Measurements from ENCODE around the gene PF4V1. TPM values are rescaled to one million over a fixed set of nuclear protein-coding genes. Genes with fewer than 3 reads are reported as not detected.
A peak's percentile ranks its signal among the peaks of the same experiment; 100 is the strongest.

The PF4V1 gene
- total RNA-seq, 1 donor from 2014 or later: not detected

DNA sequence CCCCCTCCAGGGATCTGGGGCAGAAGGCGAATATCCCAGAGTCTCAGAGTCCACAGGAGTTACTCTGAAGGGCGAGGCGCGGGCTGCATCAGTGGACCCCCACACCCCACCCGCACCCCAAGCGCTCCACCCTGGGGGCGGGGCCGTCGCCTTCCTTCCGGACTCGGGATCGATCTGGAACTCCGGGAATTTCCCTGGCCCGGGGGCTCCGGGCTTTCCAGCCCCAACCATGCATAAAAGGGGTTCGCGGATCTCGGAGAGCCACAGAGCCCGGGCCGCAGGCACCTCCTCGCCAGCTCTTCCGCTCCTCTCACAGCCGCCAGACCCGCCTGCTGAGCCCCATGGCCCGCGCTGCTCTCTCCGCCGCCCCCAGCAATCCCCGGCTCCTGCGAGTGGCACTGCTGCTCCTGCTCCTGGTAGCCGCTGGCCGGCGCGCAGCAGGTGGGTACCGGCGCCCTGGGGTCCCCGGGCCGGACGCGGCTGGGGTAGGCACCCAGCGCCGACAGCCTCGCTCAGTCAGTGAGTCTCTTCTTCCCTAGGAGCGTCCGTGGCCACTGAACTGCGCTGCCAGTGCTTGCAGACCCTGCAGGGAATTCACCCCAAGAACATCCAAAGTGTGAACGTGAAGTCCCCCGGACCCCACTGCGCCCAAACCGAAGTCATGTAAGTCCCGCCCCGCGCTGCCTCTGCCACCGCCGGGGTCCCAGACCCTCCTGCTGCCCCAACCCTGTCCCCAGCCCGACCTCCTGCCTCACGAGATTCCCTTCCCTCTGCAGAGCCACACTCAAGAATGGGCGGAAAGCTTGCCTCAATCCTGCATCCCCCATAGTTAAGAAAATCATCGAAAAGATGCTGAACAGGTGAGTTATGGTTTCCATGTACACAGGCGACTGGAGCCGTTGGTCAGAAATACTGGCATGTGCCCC, 16.3 kb downstream of the PF4V1 start, which contains the start of gene CXCL1:
Gene CXCL1, plus strand, starts transcription at position 264 of the 926 bp plus-strand sequence. Its CDS starts 78 bp downstream, at position 342.
- peaks cover 9% of the 10 kb centered on the region for H3K27me3 ChIP-seq (ENCODE audit: insufficient read depth, low read length)
- peak within 1 kb of the TSS; percentile 56 for H3K4me3 ChIP-seq (ENCODE audit: insufficient read depth, low read depth, low read length)
- H4K20me1 ChIP-seq (ENCODE audit: insufficient read depth, low read length): no peaks in the 10 kb centered on the region
- no peaks in the 10 kb centered on the region for H3K9me3 ChIP-seq (ENCODE audit: insufficient read depth, low read depth, low read length)
- Mint-ChIP-seq H3K4me1 (ENCODE audit: low read depth, unreplicated experiment) (peaks cover 18% of the 10 kb centered on the region), H3K27me3 (ENCODE audit: low read depth, unreplicated experiment) (no peaks in the 10 kb centered on the region), H3K36me3 (ENCODE audit: low read depth, unreplicated experiment) (peaks cover 2% of the 10 kb centered on the region), H3K9me3 (ENCODE audit: unreplicated experiment) (peaks cover 4% of the 10 kb centered on the region), H3K4me3 (ENCODE audit: unreplicated experiment) (peak within 1 kb of the TSS; percentile 86), H3K27ac (ENCODE audit: unreplicated experiment) (peak within 1 kb of the TSS; percentile 59)
- TF ChIP-seq, protein P1, sequence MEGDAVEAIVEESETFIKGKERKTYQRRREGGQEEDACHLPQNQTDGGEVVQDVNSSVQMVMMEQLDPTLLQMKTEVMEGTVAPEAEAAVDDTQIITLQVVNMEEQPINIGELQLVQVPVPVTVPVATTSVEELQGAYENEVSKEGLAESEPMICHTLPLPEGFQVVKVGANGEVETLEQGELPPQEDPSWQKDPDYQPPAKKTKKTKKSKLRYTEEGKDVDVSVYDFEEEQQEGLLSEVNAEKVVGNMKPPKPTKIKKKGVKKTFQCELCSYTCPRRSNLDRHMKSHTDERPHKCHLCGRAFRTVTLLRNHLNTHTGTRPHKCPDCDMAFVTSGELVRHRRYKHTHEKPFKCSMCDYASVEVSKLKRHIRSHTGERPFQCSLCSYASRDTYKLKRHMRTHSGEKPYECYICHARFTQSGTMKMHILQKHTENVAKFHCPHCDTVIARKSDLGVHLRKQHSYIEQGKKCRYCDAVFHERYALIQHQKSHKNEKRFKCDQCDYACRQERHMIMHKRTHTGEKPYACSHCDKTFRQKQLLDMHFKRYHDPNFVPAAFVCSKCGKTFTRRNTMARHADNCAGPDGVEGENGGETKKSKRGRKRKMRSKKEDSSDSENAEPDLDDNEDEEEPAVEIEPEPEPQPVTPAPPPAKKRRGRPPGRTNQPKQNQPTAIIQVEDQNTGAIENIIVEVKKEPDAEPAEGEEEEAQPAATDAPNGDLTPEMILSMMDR (IDR thresholded peaks at IDR 0.05; ENCODE audit: insufficient read depth, low read depth, low read length): no peak
- H2AFZ ChIP-seq (ENCODE audit: low read depth, low read length): peak within 1 kb of the TSS; percentile 85
- H3K9ac ChIP-seq (ENCODE audit: low read length): peak within 1 kb of the TSS; percentile 57
- H3K4me1 ChIP-seq (ENCODE audit: insufficient read depth, low read length): no peaks in the 10 kb centered on the region
- H3K36me3 ChIP-seq (ENCODE audit: insufficient read depth, low read length): no peaks in the 10 kb centered on the region
- H3K4me2 ChIP-seq (ENCODE audit: low read length): peak within 1 kb of the TSS; percentile 96
- no peaks in the 10 kb centered on the region for H3K79me2 ChIP-seq (ENCODE audit: insufficient read depth, low read length)
- DNase-seq (ENCODE audit: low read depth) (peak; percentile 10), FAIRE-seq (no peak)
- H3K27ac ChIP-seq (ENCODE audit: low read depth, low read length): no peak within 1 kb of the TSS

DNA sequence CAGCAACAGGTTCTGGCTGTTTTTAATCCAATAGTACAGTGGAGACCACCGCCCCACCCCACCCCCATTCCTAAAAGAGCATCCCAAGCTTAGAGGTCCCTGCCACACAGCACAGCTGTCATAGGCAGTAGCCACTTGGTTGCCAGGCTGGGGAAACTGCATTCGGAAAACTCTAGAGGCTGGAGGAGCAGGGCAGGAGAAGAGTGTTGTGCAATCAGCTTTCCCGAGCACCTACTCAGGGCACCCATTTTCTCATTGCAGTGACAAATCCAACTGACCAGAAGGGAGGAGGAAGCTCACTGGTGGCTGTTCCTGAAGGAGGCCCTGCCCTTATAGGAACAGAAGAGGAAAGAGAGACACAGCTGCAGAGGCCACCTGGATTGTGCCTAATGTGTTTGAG, 17.2 kb downstream of the PF4V1 start:
- H3K27me3 Mint-ChIP-seq (ENCODE audit: low read depth, unreplicated experiment): no peaks in the 10 kb centered on the region
- H3K4me1 ChIP-seq (ENCODE audit: insufficient read depth, low read length): no peaks in the 10 kb centered on the region
- H3K36me3 ChIP-seq (ENCODE audit: insufficient read depth, low read length): no peaks in the 10 kb centered on the region
- no peak overlapping the region for H3K27ac ChIP-seq (ENCODE audit: low read depth, low read length)
- H3K9ac ChIP-seq (ENCODE audit: low read length): no peak overlapping the region
- TF ChIP-seq, protein P1 (IDR thresholded peaks at IDR 0.05; ENCODE audit: insufficient read depth, low read depth, low read length): no peak
- TF ChIP-seq EZH2 (IDR thresholded peaks at IDR 0.05; ENCODE audit: insufficient read depth, low read length): no peak
- H4K20me1 ChIP-seq (ENCODE audit: insufficient read depth, low read length): no peaks in the 10 kb centered on the region
- H3K4me3 Mint-ChIP-seq (ENCODE audit: unreplicated experiment): peak overlapping the region; percentile 86
- H3K27me3 ChIP-seq (ENCODE audit: insufficient read depth, low read length): peaks cover 9% of the 10 kb centered on the region
- peaks cover 2% of the 10 kb centered on the region for H3K36me3 Mint-ChIP-seq (ENCODE audit: low read depth, unreplicated experiment)
- H3K4me1 Mint-ChIP-seq (ENCODE audit: low read depth, unreplicated experiment): peaks cover 18% of the 10 kb centered on the region
- peaks cover 8% of the 10 kb centered on the region for H3K9me3 Mint-ChIP-seq (ENCODE audit: unreplicated experiment)
- no peak for DNase-seq (ENCODE audit: low read depth)
- H3K4me2 ChIP-seq (ENCODE audit: low read length): peak overlapping the region; percentile 96
- H3K9me3 ChIP-seq (ENCODE audit: insufficient read depth, low read depth, low read length): no peaks in the 10 kb centered on the region
- H3K79me2 ChIP-seq (ENCODE audit: insufficient read depth, low read length): no peaks in the 10 kb centered on the region
- H3K27ac Mint-ChIP-seq (ENCODE audit: unreplicated experiment): no peak overlapping the region
- no peak overlapping the region for H3K4me3 ChIP-seq (ENCODE audit: insufficient read depth, low read depth, low read length)
- FAIRE-seq: no peak
- H2AFZ ChIP-seq (ENCODE audit: low read depth, low read length): no peak overlapping the region

DNA sequence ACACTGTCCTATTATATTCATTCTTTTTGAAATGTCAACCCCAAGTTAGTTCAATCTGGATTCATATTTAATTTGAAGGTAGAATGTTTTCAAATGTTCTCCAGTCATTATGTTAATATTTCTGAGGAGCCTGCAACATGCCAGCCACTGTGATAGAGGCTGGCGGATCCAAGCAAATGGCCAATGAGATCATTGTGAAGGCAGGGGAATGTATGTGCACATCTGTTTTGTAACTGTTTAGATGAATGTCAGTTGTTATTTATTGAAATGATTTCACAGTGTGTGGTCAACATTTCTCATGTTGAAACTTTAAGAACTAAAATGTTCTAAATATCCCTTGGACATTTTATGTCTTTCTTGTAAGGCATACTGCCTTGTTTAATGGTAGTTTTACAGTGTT, 17.7 kb downstream of the PF4V1 start:
- peaks cover 2% of the 10 kb centered on the region for H3K36me3 Mint-ChIP-seq (ENCODE audit: low read depth, unreplicated experiment)
- Histone ChIP-seq H3K4me1 (ENCODE audit: insufficient read depth, low read length) (no peaks in the 10 kb centered on the region), H3K36me3 (ENCODE audit: insufficient read depth, low read length) (no peaks in the 10 kb centered on the region), H3K27ac (ENCODE audit: low read depth, low read length) (no peak overlapping the region), H2AFZ (ENCODE audit: low read depth, low read length) (no peak overlapping the region), H3K4me2 (ENCODE audit: low read length) (no peak overlapping the region), H3K27me3 (ENCODE audit: insufficient read depth, low read length) (peaks cover 9% of the 10 kb centered on the region), H3K79me2 (ENCODE audit: insufficient read depth, low read length) (no peaks in the 10 kb centered on the region), H3K4me3 (ENCODE audit: insufficient read depth, low read depth, low read length) (no peak overlapping the region), H4K20me1 (ENCODE audit: insufficient read depth, low read length) (no peaks in the 10 kb centered on the region), H3K9ac (ENCODE audit: low read length) (no peak overlapping the region), H3K9me3 (ENCODE audit: insufficient read depth, low read depth, low read length) (no peaks in the 10 kb centered on the region)
- peak overlapping the region; percentile 78 for H3K4me3 Mint-ChIP-seq (ENCODE audit: unreplicated experiment)
- TF ChIP-seq, protein P1 (IDR thresholded peaks at IDR 0.05; ENCODE audit: insufficient read depth, low read depth, low read length): no peak
- TF ChIP-seq EZH2 (IDR thresholded peaks at IDR 0.05; ENCODE audit: insufficient read depth, low read length): no peak
- H3K27ac Mint-ChIP-seq (ENCODE audit: unreplicated experiment): peak overlapping the region; percentile 18
- DNase-seq (ENCODE audit: low read depth) (no peak), FAIRE-seq (peak; percentile 85)
- H3K27me3 Mint-ChIP-seq (ENCODE audit: low read depth, unreplicated experiment): no peaks in the 10 kb centered on the region
- H3K4me1 Mint-ChIP-seq (ENCODE audit: low read depth, unreplicated experiment): peaks cover 18% of the 10 kb centered on the region
- peaks cover 8% of the 10 kb centered on the region for H3K9me3 Mint-ChIP-seq (ENCODE audit: unreplicated experiment)
